HCT116 (cell line): Measurements from ENCODE around the gene KCNMB4.

Experiments used
- EZH2 ChIP-seq: fragments of 200-600 bp; sonication (generic); IDR thresholded peaks from 2 replicates; pipeline ENCODE4 v1.6.1; 2017; ENCODE audit warnings: antibody characterized with exemption, mixed run types
- JUND ChIP-seq: IDR thresholded peaks from 2 replicates; pipeline ENCODE4 v1.6.1; 2012
- POLR2A ChIP-seq: IDR thresholded peaks from 2 replicates; pipeline ENCODE4 v1.7.0; 2011; ENCODE audit warnings: borderline replicate concordance; ENCODE audit not compliant: insufficient read depth, insufficient read length; ENCODE audit errors: extremely low read depth
- POLR2AphosphoS5 ChIP-seq: IDR thresholded peaks from 2 replicates; pipeline ENCODE4 v1.6.1; 2011; ENCODE audit warnings: mild to moderate bottlenecking, low read depth, low read length, moderate library complexity
- RAD21 ChIP-seq: IDR thresholded peaks from 2 replicates; pipeline ENCODE4 v1.6.1; 2012; ENCODE audit warnings: low read depth, mild to moderate bottlenecking
- SIN3A ChIP-seq: IDR thresholded peaks from 2 replicates; pipeline ENCODE4 v1.6.1; 2012; ENCODE audit warnings: low read depth
- SP1 ChIP-seq: IDR thresholded peaks from 2 replicates; pipeline ENCODE4 v1.6.1; 2012; ENCODE audit warnings: low read depth
- YY1 ChIP-seq: IDR thresholded peaks from 2 replicates; pipeline ENCODE4 v1.6.1; 2011; ENCODE audit warnings: low read length, low read depth, moderate library complexity, mild to moderate bottlenecking; ENCODE audit not compliant: insufficient replicate concordance; ENCODE audit errors: extremely low read depth
- ZFX ChIP-seq: fragments of 450-650 bp; IDR thresholded peaks from 2 replicates; pipeline ENCODE4 v1.6.1; 2017
- ZNF274 ChIP-seq: fragments of 200-500 bp; sonication (Bioruptor generic); IDR thresholded peaks from 2 replicates; pipeline ENCODE4 v1.6.1; 2014; ENCODE audit warnings: mild to moderate bottlenecking, low read depth, low read length, inconsistent platforms
- TF ChIP-seq, protein P1 (sequence below), 3 experiments: fragments of 200-600 bp in 1 of 3; sonication (generic) in 1 of 3; IDR thresholded peaks in 2 of 3; conservative IDR thresholded peaks in 1 of 3; 2 replicates each; pipeline ENCODE4 v1.5.1; 2012 to 2017; ENCODE audit warnings: low read depth in 2 of 3, low read length in 2 of 3, antibody characterized with exemption in 1 of 3, borderline replicate concordance in 1 of 3, control low read depth in 1 of 3, mild to moderate bottlenecking in 1 of 3, mixed read lengths in 1 of 3, mixed run types in 1 of 3, moderate library complexity in 1 of 3; ENCODE audit not compliant: insufficient read depth in 1 of 3
- TF ChIP-seq, protein P2 (sequence below): IDR thresholded peaks from 2 replicates; pipeline ENCODE4 v1.6.1; 2012
- TF ChIP-seq, protein P3 (sequence below): IDR thresholded peaks from 2 replicates; pipeline ENCODE4 v1.6.1; 2012
- TF ChIP-seq, protein P4 (sequence below): IDR thresholded peaks from 2 replicates; pipeline ENCODE4 v1.6.1; 2012; ENCODE audit warnings: low read depth

DNA sequence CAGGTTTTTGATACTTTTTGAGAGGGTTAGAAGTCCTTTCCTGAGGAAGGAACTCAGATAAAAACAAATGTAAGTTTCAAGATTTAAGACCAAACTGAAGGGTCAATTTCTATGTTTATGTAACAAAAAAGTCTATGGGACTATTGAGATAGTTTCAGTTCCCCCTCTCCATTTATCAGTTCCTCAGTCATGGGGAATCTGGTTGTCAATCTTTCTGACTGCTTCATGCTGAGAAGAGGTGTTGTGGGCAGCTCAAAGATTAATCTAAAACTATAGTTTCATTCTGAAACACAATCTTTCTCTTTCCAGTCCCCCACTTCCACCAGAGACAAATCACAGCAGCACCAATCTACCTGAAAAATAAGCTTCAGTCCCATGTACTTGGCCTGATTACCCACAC is 93.7 kb downstream of the KCNMB4 start:
- TF ChIP-seq, protein P1, sequence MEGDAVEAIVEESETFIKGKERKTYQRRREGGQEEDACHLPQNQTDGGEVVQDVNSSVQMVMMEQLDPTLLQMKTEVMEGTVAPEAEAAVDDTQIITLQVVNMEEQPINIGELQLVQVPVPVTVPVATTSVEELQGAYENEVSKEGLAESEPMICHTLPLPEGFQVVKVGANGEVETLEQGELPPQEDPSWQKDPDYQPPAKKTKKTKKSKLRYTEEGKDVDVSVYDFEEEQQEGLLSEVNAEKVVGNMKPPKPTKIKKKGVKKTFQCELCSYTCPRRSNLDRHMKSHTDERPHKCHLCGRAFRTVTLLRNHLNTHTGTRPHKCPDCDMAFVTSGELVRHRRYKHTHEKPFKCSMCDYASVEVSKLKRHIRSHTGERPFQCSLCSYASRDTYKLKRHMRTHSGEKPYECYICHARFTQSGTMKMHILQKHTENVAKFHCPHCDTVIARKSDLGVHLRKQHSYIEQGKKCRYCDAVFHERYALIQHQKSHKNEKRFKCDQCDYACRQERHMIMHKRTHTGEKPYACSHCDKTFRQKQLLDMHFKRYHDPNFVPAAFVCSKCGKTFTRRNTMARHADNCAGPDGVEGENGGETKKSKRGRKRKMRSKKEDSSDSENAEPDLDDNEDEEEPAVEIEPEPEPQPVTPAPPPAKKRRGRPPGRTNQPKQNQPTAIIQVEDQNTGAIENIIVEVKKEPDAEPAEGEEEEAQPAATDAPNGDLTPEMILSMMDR (IDR thresholded peaks at IDR 0.05 in 2 of 3, conservative IDR thresholded peaks at IDR 0.05 in 1 of 3; ENCODE audit: borderline replicate concordance in 1 of 3, insufficient read depth in 1 of 3, low read depth in 2 of 3, low read length in 2 of 3) = no peak
- TF ChIP-seq RAD21 (no peak), POLR2A (no peak), POLR2AphosphoS5 (no peak), YY1 (no peak), ZNF274 (no peak), SIN3A (no peak), EZH2 (no peak), JUND (no peak), SP1 (no peak), ZFX (no peak)
- TF ChIP-seq, protein P2, sequence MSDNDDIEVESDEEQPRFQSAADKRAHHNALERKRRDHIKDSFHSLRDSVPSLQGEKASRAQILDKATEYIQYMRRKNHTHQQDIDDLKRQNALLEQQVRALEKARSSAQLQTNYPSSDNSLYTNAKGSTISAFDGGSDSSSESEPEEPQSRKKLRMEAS = no peak
- TF ChIP-seq, protein P3, sequence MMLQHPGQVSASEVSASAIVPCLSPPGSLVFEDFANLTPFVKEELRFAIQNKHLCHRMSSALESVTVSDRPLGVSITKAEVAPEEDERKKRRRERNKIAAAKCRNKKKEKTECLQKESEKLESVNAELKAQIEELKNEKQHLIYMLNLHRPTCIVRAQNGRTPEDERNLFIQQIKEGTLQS = no peak
- TF ChIP-seq, protein P4, sequence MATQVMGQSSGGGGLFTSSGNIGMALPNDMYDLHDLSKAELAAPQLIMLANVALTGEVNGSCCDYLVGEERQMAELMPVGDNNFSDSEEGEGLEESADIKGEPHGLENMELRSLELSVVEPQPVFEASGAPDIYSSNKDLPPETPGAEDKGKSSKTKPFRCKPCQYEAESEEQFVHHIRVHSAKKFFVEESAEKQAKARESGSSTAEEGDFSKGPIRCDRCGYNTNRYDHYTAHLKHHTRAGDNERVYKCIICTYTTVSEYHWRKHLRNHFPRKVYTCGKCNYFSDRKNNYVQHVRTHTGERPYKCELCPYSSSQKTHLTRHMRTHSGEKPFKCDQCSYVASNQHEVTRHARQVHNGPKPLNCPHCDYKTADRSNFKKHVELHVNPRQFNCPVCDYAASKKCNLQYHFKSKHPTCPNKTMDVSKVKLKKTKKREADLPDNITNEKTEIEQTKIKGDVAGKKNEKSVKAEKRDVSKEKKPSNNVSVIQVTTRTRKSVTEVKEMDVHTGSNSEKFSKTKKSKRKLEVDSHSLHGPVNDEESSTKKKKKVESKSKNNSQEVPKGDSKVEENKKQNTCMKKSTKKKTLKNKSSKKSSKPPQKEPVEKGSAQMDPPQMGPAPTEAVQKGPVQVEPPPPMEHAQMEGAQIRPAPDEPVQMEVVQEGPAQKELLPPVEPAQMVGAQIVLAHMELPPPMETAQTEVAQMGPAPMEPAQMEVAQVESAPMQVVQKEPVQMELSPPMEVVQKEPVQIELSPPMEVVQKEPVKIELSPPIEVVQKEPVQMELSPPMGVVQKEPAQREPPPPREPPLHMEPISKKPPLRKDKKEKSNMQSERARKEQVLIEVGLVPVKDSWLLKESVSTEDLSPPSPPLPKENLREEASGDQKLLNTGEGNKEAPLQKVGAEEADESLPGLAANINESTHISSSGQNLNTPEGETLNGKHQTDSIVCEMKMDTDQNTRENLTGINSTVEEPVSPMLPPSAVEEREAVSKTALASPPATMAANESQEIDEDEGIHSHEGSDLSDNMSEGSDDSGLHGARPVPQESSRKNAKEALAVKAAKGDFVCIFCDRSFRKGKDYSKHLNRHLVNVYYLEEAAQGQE = no peak
